NOMO-1 treated with DMSO at 0.1 percent for 48 hours (cell line): Measurements from ENCODE around the gene HDAC11.

Source experiments
- DNase-seq: peaks from one replicate; lab custom pipeline; 2025; ENCODE audit not compliant: unreplicated experiment; lab: John Stamatoyannopoulos, UW

Gene HDAC11

GRCh38 chr3:13466781-13467180 lies 13.3 kb upstream of the HDAC11 start:
- no peak for DNase-seq

GRCh38 chr3:13470894-13471574 lies 9.1 kb upstream of the HDAC11 start:
- no peak for DNase-seq

DNA sequence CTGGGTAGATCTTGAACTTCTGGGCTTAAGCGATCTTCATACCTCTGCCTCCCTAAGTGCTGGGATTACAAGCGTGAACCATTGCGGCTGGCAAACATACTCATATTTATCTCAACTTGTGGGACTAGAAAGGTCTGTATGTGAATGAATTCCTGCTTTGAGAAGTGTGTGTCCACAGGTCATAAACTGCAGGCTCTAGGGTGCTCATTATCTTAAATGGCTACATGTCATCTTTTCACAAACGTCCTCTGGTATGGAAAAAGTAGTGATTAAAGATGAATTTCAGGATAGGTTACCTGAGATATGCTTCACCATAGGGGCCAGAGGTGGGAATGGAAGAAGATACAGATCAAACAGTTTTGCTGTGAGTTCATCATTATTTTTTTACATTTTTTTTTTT lies 7.8 kb upstream of the HDAC11 start:
- DNase-seq, result no peak

- no peak for DNase-seq
Observed at GRCh38 chr3:13473020-13473419, 7.1 kb upstream of the HDAC11 start.

- no peak for DNase-seq
Observed at GRCh38 chr3:13474021-13474420, 6.1 kb upstream of the HDAC11 start.

- no peak for DNase-seq
Observed at GRCh38 chr3:13474776-13475303, 5.3 kb upstream of the HDAC11 start.

DNA sequence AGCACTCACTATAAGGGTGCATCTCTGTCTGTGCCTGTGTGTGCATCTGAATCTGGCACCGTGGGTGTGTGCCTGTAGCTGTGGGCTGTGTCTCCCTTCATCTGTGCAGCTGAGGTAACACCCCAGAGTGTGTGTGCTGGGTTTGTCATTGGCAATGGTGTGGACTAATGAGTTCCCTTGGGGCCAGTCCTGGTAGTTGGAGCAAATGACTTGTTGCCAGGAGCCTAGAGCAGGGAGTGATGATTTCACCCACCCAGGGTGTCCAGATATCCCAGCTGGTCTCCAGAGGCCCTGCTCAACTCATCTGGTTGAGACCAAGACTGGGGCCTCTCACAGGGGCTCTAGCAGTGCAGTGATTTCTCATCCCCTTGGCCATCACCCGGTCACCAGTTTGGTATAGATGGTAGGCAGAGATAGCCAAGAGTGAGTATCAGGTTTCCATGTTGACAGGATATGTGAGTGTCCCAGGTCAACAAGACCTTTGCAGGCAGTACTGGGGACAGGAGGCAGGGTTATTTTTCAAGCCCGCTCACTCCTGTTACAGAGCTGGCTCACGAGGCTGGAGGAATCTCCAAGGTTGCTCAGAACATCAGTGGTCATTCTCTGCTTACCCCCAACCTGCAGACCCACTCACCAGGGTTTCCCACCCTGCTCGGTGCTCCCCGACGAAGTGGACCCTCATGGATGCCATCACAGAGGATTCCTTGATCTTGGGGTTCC lies 4.1 kb upstream of the HDAC11 start:
- no peak for DNase-seq

DNA sequence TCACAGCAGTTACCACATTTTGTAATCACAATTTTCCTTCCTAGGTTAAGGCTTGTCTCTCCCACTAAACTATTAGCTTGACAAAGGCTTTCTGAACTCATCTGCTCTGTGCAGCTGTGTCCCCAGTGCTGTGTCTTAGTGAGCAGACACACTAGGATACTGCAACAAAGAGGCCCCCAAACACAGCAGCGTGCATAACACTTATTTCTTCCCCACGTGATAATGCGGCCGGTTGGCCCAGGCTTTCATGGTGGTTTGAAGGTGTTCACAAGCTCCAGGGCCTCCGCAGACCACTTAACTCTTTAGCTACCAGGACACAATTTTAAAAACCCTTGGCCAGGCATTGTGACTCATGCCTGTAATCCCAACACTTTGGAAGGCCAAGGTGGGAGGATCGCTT lies 2.2 kb upstream of the HDAC11 start:
- DNase-seq, result no peak

- DNase-seq, result no peak
Observed at GRCh38 chr3:13479332-13479581, 849 bp upstream of the HDAC11 start.

GRCh38 chr3:13480340-13481318 lies 523 bp downstream of the HDAC11 start:
- DNase-seq, result no peak

DNA sequence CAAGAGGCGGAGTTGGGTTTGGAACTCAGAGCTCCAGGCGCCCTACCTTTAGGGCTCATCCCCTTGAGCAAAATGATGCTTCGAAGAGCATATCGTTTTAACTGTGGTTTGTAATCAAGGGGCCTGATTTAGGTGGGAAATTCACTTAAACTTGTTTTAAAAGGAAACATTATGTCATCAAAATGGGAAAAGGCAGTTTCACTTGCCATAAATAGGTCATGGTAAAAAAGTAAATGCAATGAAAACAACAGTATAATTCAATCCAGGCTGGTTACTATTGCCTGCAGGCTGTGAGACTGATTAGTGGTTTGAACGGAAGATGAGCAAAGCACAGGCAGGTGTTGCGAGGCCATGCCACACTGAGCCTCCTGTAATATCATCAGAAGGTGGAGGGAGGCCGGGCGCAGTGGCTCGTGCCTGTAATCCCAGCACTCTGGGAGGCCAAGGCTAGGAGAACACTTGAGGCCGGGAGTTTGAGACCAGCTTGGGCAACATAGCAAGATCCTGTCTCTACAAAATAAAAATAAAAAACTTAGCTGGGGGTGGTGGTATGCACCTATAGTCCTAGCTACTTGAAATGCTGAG lies 2.1 kb downstream of the HDAC11 start:
- no peak for DNase-seq

DNA sequence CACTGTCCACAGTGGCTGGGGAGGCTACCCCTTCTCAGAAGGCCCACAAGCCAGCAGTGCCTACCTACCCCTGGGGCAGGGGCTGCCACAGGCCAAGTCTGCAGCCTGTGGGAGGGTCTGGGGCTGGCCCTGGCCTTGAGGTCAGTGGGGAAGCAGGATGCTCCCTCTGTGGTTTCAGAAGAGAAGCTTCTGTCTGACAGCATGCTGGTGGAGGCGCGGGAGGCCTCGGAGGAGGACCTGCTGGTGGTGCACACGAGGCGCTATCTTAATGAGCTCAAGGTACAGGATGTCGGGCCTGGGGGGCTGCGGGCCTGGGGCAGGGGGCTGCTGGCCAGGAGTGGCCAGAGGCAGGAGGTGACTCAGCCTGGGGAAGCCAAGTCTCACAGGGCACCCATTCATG lies 3.2 kb downstream of the HDAC11 start:
- no peak for DNase-seq

GRCh38 chr3:13483988-13484695 lies 4.0 kb downstream of the HDAC11 start:
- DNase-seq, result no peak

DNA sequence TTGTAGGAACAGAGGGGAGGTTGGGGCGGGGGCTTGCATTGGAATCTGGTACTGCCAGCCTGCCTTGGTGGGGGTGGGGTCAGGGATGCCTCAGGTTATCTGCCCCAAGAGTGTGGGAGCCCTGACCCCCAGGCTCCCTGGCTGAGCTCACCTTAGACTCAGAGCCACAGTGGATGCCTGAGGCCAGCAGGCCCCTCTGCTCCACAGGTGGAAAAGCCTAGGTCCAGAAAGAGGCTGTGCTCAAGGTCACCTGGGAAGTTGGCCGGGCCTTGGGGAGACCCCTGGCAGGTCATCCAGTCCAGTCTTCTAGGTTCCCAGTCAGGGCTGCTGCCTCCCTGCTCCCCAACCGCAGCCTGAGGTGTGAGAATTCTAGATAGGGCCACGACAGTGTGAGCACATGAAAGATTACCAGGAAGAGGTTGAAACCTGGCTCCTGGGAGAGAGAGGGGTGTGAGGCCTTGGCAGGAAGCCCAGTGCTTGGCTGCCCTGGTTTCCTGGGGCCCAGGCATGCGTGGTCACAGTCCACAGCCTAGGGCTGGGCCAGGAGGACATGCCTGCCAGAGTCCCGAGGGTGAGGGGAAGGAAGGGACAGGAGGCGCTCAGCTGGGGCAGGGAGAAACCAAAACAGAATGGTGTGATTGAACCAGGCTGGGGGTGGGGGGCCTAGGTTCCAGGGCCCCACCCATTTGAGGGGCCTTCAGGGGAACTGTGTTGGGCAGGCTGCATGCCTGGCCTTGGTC lies 4.9 kb downstream of the HDAC11 start:
- no peak for DNase-seq

DNA sequence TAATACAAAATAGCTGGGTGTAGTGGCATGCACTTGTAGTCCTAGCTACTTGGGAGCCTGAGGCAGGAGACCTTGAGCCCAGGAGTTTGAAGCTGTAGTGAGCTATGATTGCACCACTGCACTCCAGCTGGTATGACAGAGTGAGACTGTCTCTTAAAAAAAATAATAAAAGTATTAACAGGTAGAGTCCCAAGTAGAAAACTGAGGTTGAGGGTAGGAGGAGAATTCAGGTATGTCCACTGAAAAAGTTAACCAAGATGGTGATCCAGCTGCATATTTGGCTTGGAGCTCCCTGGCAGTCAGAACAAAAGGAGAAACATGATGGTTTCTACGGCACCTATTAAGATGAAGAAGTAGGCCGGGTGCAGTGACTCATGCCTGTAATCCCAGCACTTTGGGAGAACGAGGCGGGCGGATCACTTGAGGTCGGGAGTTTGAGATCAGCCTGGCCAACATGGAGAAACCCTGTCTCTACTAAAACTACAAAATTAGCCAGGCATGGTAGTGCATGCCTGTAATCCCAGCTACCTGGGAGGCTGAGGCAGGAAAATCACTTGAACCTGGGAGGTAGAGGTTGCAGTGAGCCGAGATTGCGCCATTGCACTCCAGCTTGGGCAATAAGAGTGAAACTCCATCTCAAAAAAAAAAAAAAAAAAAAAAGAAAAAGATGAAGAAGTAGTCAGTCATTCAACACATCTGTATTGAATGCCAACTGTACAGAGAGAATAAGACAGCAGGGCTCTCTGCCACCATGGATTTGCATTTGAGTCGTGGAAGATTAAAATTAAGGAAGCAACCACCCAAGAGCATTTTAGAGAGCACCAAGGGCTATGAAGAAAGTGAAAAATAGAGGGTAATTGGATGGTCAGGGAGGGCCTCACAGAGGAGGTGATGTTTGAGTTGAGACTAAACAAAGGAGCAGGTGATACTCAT lies 5.8 kb downstream of the HDAC11 start:
- DNase-seq, result peak; percentile 47

DNA sequence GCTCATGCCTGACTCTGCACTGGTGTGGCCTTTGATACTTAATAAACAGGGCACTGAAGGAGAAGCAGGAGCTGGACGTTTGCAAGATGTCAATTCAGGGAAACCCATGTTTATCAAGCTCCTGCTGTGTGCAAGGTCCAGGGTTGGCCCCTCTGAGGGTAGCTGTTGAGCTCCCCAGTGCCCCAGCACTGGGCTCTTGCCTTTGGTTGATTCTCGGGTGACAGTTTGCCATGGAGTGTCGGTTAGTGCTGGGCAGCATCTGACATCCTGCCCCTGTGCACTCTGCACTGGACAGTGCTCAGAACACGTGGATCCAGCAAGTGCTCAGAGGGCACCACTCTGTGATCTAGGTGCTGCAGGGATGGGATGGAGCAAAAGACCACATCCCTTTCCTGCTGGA lies 7.3 kb downstream of the HDAC11 start:
- DNase-seq, result no peak

DNA sequence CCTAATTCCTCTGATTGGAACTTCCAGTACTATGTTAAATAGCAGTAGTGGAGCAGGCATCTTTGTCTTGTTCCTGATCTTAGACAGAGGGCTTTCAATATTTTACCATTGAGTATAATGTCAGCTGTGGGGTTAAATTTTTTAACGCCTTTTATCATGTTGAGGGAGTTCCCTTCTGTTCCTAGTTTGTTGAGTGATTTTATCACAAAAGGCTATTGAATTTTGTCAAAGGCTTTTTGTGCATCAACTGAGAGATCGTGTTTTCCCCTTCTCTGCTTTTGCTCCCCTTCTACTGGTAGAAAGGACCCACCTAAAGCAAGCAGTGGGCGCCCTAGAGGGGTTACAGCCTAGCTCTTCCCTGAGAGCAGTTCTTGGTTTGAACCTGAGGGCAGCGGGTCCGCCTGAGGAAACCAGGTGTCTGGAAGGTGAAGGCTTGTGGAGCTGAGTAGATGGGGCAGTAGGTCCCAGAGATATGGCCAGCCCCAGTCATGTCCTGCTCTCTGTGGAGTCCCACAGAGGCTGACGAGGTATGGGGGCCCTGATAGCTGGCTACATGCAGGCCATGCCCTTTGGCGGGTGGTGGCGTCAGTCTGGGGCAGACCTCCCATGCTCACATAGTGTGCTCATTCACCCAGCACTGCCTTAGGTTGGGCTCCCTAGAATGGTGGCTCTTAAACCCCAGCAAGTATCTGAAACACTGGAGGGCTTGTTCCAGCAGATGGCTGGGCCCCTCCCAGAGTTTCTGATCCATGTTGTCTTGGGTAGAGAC lies 11.3 kb downstream of the HDAC11 start:
- no peak for DNase-seq

GRCh38 chr3:13492048-13492447 lies 11.9 kb downstream of the HDAC11 start:
- no peak for DNase-seq
